ENCODE measurements around the gene PRKAB1.

The PRKAB1 gene

DNA sequence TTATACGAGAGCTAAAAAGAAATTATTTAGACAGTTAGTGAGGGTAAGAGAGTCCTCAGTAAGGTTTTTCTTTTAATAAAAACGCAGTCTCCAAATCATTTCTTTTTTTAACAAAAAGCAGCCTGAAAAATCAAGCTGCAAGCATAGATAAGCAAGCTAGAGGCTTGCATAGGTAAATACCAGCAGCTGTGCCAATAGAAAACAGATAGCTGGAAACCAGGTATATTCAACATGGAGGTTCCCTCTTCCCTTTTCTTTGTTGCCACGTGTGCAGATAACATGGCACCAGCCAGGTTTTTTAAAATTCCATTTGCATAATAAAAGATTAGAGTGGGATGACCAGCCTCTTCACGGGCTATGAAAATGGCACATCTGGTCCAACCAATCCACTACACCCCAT, 6.1 kb upstream of the PRKAB1 start:
- no peak for DNase-seq (ENCODE audit: low spot score)

GRCh38 chr12:119664642-119665041, 3.3 kb upstream of the PRKAB1 start:
- no peak for DNase-seq (ENCODE audit: low spot score)

- DNase-seq (ENCODE audit: low spot score): no peak
These were observed 2.6 kb upstream of the PRKAB1 start for GRCh38 chr12:119665164-119665929.

DNA sequence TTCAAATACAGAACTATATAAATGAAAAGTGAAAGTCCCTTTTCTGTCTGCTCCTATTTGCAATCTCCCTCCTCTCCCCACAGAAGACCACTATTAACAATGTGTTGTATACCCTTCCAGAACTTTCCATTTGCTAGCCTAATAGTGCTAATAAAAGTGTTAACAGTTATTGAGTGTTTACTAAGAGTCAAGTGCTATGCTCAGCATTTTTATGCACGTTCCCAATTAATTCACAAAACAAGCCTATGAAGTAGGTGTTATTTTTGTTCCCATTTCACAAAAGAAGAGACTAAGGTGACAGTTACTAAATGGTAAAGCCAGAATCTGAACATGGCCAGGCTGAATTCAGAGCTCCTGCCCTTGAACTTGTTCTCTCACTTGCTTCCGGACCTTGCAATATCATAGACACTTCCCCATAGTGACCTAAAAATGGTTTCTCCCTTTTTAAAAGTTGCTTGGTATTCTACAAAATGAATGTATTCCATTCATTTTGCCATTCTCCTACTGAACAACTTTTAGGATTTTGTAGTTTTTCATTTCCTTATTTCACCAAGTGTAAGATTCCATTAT, 1.6 kb upstream of the PRKAB1 start:
- no peak for DNase-seq (ENCODE audit: low spot score)

- no peak for DNase-seq (ENCODE audit: low spot score)
These were observed 895 bp upstream of the PRKAB1 start for GRCh38 chr12:119666900-119667576.

DNA sequence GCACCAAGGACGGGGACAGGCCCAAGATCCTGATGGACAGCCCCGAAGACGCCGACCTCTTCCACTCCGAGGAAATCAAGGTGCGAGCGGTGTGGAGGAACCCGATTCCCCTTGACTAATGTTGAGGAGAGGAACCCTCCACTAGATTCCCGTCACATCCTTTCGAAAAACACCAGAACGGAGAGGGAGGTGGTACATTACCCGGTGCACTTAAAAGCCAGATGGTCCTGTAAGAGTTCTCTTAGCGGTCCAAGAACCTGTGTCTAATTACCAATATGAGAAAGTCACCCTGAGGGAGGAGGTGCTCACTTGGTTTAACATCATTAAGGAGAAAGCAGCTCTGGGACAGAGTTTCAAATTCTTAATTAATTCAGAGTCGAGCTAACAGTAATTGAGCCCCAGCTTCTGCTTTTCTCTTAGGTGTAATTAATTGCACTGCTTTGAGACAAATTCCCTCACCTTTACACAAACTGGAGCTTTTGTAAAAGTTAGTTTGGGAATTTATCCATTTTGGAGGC, 450 bp downstream of the PRKAB1 start:
- no peak for DNase-seq (ENCODE audit: low spot score)

- DNase-seq (ENCODE audit: low spot score): no peak
These were observed 2.0 kb downstream of the PRKAB1 start for GRCh38 chr12:119669744-119670472.

- no peak for DNase-seq (ENCODE audit: low spot score)
These were observed 3.1 kb downstream of the PRKAB1 start for GRCh38 chr12:119671070-119671469.

- no peak for DNase-seq (ENCODE audit: low spot score)
These were observed 4.3 kb downstream of the PRKAB1 start for GRCh38 chr12:119672194-119672593.

GRCh38 chr12:119673634-119674033, 5.7 kb downstream of the PRKAB1 start:
- DNase-seq (ENCODE audit: low spot score): no peak

GRCh38 chr12:119674560-119674959, 6.6 kb downstream of the PRKAB1 start:
- no peak for DNase-seq (ENCODE audit: low spot score)

DNA sequence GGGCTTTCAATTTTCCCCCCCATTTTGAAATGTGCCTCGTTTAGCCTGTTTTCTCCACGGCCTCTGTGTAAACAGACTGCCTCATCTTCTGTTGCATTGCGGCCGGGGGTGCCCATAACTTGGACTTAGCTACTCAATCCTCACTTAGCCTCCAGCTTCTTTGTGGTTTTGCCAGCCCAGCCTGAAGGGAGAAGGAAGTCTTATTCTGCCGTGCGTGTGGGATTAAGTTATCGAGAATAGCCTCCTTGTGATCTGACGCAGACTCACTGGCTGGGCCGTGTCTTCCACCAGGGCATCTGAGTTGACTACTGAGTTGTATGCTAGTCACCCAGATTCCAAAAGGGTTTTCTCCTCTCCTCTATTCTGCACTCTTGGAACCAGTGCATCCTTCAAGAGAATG, 8.1 kb downstream of the PRKAB1 start:
- DNase-seq (ENCODE audit: low spot score): no peak

DNA sequence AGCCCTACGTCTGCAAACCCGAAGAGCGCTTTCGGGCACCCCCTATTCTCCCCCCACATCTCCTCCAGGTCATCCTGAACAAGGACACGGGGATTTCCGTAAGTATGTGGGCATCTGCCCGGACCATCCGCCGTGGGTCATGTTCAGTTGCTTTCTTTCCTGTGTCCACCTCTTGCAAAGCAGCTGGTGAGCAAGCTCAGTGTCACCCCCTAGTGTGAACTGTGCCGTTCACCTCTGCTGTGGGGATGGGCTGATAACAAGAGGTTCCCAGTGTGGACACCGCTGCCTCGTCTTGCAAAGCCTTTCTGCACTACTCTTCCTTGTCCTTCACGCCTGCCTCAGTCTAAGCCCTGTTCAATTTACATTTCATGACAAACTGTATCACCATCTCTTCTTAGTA, 8.6 kb downstream of the PRKAB1 start:
- no peak for DNase-seq (ENCODE audit: low spot score)

GRCh38 chr12:119678459-119678858, 10.5 kb downstream of the PRKAB1 start:
- no peak for DNase-seq (ENCODE audit: low spot score)

GRCh38 chr12:119679081-119679480, 11.1 kb downstream of the PRKAB1 start:
- no peak for DNase-seq (ENCODE audit: low spot score)

DNA sequence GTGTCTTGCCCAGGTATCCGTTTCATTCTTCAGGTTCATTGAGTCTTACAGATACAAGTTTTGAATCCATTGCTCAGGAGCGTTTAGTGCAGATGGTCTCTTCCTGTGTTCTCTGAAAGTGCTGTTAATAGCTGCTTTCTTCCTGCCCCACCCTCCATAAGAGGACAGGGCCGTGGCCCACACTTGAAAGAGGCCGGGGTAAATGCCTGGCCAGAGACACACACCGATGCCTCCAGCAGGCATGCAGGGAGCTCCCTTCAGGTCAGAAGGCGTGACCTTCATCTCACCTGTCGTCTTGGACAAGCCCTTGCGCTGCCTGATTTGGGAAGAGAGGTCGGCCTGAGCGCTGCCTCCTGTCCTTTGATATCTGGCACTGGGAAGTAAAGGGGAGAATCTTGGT, 11.6 kb downstream of the PRKAB1 start:
- no peak for DNase-seq (ENCODE audit: low spot score)

GRCh38 chr12:119681111-119681510, 13.2 kb downstream of the PRKAB1 start:
- no peak for DNase-seq (ENCODE audit: low spot score)

GRCh38 chr12:119681728-119682638, 14.1 kb downstream of the PRKAB1 start:
- no peak for DNase-seq (ENCODE audit: low spot score)

GRCh38 chr12:119682639-119683252, 14.8 kb downstream of the PRKAB1 start:
- no peak for DNase-seq (ENCODE audit: low spot score)

- no peak for DNase-seq (ENCODE audit: low spot score)
These were observed 15.5 kb downstream of the PRKAB1 start for GRCh38 chr12:119683413-119683812.

DNA sequence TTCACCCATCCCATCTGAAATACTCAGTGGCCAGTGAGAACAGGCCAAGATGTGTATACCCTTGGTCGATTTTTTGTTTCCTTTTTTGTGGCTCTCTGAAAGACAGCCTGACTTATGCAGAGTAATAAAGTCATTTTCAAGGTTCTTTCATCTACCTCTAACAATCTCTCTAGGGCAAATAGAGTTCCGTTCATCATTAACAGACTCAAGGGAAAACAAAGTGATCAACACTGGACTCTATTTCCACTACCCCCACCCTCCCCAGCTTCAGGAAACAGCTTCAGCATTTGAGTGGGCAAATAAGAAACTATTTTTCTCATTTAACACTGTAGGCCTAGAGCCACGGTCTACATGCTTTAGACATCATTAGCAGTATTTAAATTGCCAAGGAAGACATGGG, 15.9 kb downstream of the PRKAB1 start:
- no peak for DNase-seq (ENCODE audit: low spot score)
